Panc1 (cell line): ENCODE measurements around the gene CCDC144A.

Experiments
- POLR2AphosphoS5 ChIP-seq: IDR thresholded peaks from 2 replicates; pipeline ENCODE4 v1.6.1; 2012; ENCODE audit warnings: mild to moderate bottlenecking, low read depth, low read length, moderate library complexity
- SIN3A ChIP-seq: IDR thresholded peaks from 2 replicates; pipeline ENCODE4 v1.6.1; 2012; ENCODE audit warnings: low read depth, mild to moderate bottlenecking, low read length, moderate library complexity, borderline replicate concordance; ENCODE audit not compliant: insufficient read depth
- TCF7L2 ChIP-seq: IDR thresholded peaks from 2 replicates; pipeline ENCODE4 v1.6.1; 2011; ENCODE audit warnings: mild to moderate bottlenecking, low read depth, low read length, inconsistent platforms
- TF ChIP-seq, protein P1 (sequence below): fragments of 450-650 bp; IDR thresholded peaks from 2 replicates; pipeline ENCODE4 v1.5.1; 2017; ENCODE audit warnings: mild to moderate bottlenecking
- TF ChIP-seq, protein P2 (sequence below), 2 experiments: IDR thresholded peaks; 2 replicates each; pipeline ENCODE4 v1.6.1; 2011 to 2012; ENCODE audit warnings: low read depth in 2 of 2, control low read depth in 1 of 2, low read length in 1 of 2, mild to moderate bottlenecking in 1 of 2, moderate library complexity in 1 of 2; ENCODE audit not compliant: insufficient read depth in 1 of 2

DNA sequence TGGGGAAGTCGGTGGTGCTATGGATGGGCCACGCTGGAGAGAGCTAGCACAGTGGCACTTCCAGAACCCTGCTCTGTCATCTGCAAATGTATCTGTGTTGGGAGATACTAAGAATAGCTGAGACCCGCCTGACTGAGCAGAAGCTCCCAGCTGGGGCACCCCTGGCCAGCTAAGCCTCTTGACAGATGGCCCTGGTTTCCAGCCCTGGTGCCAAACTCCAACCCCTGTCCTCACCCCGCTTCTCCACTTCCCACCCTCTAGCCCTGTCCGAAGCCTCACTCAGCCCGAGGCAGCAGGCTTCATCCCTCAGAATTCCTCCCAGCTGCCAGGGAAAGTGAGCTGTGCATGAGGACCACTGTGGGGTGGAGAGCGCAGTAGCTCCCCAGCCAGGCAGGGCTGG is 124.4 kb downstream of the CCDC144A start:
- TF ChIP-seq, protein P1, sequence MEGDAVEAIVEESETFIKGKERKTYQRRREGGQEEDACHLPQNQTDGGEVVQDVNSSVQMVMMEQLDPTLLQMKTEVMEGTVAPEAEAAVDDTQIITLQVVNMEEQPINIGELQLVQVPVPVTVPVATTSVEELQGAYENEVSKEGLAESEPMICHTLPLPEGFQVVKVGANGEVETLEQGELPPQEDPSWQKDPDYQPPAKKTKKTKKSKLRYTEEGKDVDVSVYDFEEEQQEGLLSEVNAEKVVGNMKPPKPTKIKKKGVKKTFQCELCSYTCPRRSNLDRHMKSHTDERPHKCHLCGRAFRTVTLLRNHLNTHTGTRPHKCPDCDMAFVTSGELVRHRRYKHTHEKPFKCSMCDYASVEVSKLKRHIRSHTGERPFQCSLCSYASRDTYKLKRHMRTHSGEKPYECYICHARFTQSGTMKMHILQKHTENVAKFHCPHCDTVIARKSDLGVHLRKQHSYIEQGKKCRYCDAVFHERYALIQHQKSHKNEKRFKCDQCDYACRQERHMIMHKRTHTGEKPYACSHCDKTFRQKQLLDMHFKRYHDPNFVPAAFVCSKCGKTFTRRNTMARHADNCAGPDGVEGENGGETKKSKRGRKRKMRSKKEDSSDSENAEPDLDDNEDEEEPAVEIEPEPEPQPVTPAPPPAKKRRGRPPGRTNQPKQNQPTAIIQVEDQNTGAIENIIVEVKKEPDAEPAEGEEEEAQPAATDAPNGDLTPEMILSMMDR, result no peak
- TF ChIP-seq, protein P2, sequence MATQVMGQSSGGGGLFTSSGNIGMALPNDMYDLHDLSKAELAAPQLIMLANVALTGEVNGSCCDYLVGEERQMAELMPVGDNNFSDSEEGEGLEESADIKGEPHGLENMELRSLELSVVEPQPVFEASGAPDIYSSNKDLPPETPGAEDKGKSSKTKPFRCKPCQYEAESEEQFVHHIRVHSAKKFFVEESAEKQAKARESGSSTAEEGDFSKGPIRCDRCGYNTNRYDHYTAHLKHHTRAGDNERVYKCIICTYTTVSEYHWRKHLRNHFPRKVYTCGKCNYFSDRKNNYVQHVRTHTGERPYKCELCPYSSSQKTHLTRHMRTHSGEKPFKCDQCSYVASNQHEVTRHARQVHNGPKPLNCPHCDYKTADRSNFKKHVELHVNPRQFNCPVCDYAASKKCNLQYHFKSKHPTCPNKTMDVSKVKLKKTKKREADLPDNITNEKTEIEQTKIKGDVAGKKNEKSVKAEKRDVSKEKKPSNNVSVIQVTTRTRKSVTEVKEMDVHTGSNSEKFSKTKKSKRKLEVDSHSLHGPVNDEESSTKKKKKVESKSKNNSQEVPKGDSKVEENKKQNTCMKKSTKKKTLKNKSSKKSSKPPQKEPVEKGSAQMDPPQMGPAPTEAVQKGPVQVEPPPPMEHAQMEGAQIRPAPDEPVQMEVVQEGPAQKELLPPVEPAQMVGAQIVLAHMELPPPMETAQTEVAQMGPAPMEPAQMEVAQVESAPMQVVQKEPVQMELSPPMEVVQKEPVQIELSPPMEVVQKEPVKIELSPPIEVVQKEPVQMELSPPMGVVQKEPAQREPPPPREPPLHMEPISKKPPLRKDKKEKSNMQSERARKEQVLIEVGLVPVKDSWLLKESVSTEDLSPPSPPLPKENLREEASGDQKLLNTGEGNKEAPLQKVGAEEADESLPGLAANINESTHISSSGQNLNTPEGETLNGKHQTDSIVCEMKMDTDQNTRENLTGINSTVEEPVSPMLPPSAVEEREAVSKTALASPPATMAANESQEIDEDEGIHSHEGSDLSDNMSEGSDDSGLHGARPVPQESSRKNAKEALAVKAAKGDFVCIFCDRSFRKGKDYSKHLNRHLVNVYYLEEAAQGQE (IDR thresholded peaks at IDR 0.05; ENCODE audit: insufficient read depth in 1 of 2, low read depth in 2 of 2, low read length in 1 of 2), result no peak
- TF ChIP-seq SIN3A, result no peak
- no peak for TF ChIP-seq TCF7L2
- no peak for TF ChIP-seq POLR2AphosphoS5
